ENCODE results near the gene MBD3L3.
"Not testable (repeated sequence)": the region's sequence is repeated elsewhere in the genome, so short reads cannot be mapped to it uniquely, and the experiment has no call there.

DNA sequence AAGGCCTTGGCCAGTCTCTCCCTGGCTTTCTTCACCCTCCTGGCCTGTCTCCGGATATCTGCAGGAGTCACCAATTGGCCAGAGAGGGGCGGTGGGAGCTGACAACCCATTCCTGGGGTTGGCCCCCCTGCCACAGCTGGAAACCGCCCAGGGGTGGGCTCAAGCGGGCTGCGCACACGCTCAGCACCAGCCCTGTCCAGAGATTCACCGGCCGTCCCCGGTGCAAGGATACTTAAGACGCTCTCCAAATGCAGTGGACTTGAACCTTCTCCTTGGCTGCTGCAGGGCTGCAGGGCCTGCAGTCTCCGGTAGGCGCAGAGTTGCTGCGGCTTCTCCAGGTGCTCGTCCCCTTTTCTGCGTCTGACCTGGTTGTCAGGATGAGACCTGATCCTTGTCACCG, 2.1 kb downstream of the MBD3L3 start:
- TF ChIP-seq CTCF, POLR2A (IDR thresholded peaks at IDR 0.05): not testable (repeated sequence)
